GM21515 (cell line): ENCODE results near the gene ZNF648.
"Not testable (repeated sequence)": the region's sequence is repeated elsewhere in the genome, so short reads cannot be mapped to it uniquely, and the experiment has no call there.

ENCODE experiments used
- ATAC-seq: cut with Tn5 transposase; IDR thresholded peaks from one replicate; pipeline ENCODE4 v1.9.1; 2021; ENCODE audit not compliant: unreplicated experiment

Gene ZNF648

GRCh38 chr1:182080040-182080439 lies 18.5 kb upstream of the ZNF648 start:
- no peak for ATAC-seq

- ATAC-seq, result no peak
These were observed 10.4 kb upstream of the ZNF648 start for GRCh38 chr1:182071924-182072323.

GRCh38 chr1:182069028-182069466 lies 7.5 kb upstream of the ZNF648 start:
- no peak for ATAC-seq

- no peak for ATAC-seq
These were observed 5.4 kb upstream of the ZNF648 start for GRCh38 chr1:182066934-182067333.

- ATAC-seq, result no peak
These were observed 3.8 kb upstream of the ZNF648 start for GRCh38 chr1:182065126-182065845.

DNA sequence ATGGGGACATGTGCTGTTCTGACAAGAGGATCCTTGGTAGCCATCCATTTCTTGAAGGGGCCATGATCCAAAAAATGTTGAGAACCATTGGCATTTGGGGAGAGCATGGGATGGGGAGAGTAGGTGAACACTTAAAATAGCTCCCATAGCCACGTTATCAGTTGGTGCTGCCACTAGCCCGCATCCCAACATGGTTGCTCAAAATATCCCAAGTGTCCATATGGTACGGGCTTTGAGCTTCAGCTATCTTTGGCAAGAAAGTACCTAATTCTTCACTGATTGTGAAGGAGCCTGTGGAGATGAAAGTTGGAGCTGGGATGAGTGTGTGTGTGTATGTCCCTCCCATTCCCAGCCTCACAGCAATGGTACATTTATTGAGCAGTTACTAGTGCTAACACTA lies 3.1 kb upstream of the ZNF648 start:
- ATAC-seq, result no peak

DNA sequence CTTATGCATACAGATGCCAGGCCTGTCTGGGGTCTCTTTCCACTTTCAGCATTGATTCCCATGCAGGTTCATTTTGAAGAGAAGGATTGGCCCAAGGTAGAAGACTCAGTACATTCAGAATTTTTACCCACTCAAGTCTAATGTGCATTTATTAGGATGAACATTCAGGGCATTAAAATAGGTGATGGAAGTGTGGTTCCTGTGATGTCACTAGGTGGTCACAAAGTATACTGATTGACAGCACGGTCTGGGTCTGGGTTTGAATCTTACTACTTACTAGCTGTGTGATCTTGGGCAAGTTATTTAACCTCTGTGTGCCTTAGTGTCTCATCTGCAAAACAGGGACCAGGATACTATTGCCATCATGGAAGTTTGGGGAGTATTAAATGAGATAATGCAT lies 711 bp upstream of the ZNF648 start:
- ATAC-seq, result no peak

GRCh38 chr1:182060877-182061276 lies 635 bp downstream of the ZNF648 start:
- no peak for ATAC-seq

DNA sequence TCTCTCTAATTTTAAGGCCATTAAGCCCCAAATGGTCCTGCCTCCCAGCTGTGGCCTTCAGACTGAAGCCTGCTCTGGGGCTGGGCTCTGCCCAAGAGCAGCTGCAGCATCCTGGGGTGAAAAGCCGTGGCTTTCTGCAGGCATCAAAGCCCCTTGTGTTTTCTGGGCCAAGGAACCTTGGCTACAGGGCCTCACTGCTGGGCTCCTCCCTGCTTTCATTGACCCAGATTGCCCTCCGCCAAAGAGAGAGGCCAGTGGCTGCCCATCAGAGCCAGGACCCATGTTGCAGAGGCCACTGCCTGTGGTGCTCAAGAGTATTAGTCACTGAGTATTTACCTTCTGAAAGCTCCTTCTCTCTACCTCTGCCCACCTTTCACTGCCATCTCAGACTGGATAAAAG lies 1.6 kb downstream of the ZNF648 start:
- no peak for ATAC-seq

DNA sequence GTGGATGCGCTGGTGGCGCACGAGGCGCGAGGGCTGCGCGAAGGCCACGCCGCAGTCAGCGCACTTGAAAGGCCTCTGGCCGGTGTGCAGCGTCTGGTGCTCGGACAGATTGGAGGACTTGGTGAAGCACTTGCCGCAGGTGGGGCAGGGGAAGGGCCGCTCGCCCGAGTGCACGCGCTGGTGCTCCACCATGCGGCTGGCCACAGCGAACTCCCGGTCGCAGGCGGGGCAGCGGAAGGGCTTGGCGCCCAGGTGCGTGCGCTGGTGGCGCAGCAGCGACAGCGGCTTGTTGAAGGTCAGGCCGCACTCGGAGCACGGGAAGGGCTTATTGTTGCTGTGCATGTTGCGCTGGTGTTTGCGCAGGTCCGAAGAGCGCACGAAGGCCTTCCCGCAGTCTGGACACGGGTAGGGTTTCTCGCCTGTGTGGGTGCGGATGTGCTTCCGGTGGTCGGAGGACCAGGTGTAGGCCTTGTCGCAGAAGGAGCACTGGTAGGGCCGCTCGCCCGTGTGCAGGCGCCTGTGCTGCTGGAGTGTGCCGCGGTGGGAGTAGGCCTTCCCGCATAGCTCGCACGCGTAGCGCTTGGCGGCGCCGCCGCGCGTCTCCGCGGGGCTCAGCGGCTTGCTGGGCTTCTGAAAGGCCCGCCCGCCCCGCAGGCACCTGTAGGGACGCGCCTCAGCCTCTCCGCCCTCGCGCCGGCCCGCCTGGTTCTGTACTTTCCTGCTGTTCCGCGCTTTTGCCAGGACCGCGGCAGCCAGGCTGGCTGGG lies 4.7 kb downstream of the ZNF648 start:
- no peak for ATAC-seq

- no peak for ATAC-seq
These were observed 6.7 kb downstream of the ZNF648 start for GRCh38 chr1:182054698-182055326.

- ATAC-seq, result no peak
These were observed 9.2 kb downstream of the ZNF648 start for GRCh38 chr1:182052355-182052754.

GRCh38 chr1:182051938-182052337 lies 9.6 kb downstream of the ZNF648 start:
- no peak for ATAC-seq

- ATAC-seq, result no peak
These were observed 10.7 kb downstream of the ZNF648 start for GRCh38 chr1:182050481-182051448.

GRCh38 chr1:182048562-182048961 lies 12.9 kb downstream of the ZNF648 start:
- no peak for ATAC-seq

GRCh38 chr1:182046763-182047162 lies 14.7 kb downstream of the ZNF648 start:
- ATAC-seq, result no peak

DNA sequence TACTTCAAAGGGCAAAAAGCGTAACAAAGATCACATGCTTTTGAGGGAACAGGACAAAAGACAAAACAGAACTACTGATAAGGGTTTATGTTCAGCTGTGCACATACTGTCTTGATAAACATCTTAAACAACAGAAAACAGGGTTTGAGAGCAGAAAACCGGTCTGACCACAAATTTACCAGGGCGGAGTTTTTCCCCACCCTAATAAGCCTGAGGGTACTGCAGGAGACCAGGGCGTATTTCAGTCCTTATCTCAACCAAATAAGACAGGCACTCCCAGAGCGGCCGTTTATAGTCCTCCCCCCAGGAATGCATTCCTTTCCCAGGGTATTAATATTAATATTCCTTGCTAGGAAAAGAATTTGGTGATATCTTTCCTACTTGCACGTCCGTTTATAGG lies 16.0 kb downstream of the ZNF648 start:
- not testable (repeated sequence) for ATAC-seq

DNA sequence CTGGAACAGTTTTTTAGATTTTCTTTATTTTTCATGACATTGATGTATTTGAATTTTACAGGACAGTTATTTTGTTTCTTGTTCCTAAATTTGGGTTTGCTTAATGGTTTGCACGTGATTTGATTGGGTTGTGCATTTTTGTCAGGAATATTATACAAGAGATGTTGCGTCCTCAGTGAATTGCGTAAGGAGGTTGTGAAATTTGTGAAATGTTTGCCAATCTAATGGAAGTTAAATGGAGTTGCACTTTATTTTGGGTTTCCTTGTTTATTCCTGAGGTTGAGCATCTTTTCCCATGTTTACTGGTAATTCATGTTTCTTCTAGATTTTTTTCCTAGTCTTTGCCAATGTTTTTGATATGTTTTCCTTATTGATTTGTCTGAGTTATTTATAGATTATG lies 19.9 kb downstream of the ZNF648 start:
- no peak for ATAC-seq

DNA sequence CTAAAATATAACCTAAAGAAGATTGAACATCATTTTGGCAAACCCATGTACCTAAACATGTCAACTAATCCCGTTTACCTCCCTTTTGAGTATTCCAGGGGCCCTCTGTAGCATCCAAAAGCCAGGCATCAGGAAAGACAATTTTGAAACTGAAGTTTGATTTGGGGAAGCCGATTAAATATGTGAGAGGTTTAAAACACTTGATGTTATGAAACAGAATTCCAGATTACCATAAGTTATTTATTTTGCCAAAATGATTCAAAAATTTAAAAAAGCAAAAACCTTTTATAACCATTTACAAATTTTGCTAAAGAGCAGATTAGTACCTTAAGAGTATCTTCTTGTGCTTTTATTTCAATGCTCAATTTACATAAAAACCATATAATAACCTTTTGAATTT lies 23.3 kb downstream of the ZNF648 start:
- ATAC-seq, result no peak

GRCh38 chr1:182035097-182035770 lies 26.3 kb downstream of the ZNF648 start:
- ATAC-seq, result no peak
